Dermis blood vessel endothelial cell (primary cell): ENCODE data around the gene KRTAP5-7. TPM values are rescaled to one million over a fixed set of nuclear protein-coding genes. Genes with fewer than 3 reads are reported as not detected.
A peak's percentile ranks its signal among the peaks of the same experiment; 100 is the strongest.
"Not testable (repeated sequence)": the region's sequence is repeated elsewhere in the genome, so short reads cannot be mapped to it uniquely, and the experiment has no call there.

Experiments used
- DNase-seq: peaks from one replicate; pipeline ENCODE4 v3.0.0; 2010
- total RNA-seq: library from RNA; depleted of rRNA; stranded (reverse); fragments of >200 nt; gene quantifications from 2 replicates; pipeline ENCODE4 v1.2.3, GENCODE V29; 2014

KRTAP5-7 gene
- total RNA-seq, 1 donor from 2014 or later, result not detected

GRCh38 chr11:71535825-71536224 is 8.8 kb downstream of the KRTAP5-7 start:
- DNase-seq, result no peak

GRCh38 chr11:71537537-71537936 is 10.5 kb downstream of the KRTAP5-7 start:
- no peak for DNase-seq

- not testable (repeated sequence) for DNase-seq
These were observed 11.1 kb downstream of the KRTAP5-7 start, which contains the start of gene KRTAP5-8 for GRCh38 chr11:71537977-71538665. KRTAP5-8 (plus strand) TSS chr11:71538025; CDS start chr11:71538056, 31 bp downstream.

DNA sequence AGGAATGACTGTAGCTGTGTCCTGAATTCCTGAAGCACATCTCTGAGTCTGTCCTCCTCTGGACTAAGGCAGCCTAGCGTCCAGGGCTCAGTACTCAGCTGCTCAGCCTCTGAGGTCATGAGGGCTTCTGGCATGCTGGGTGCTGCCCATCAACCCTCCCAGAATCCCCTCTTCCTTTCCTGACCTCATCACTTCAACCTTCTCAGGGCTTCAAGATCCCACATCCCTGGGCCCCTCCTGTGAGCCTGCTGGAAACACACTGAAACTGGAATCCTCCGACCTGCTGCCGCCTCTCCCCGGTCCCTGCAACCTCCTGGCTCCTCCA is 11.6 kb downstream of the KRTAP5-7 start:
- DNase-seq, result no peak

DNA sequence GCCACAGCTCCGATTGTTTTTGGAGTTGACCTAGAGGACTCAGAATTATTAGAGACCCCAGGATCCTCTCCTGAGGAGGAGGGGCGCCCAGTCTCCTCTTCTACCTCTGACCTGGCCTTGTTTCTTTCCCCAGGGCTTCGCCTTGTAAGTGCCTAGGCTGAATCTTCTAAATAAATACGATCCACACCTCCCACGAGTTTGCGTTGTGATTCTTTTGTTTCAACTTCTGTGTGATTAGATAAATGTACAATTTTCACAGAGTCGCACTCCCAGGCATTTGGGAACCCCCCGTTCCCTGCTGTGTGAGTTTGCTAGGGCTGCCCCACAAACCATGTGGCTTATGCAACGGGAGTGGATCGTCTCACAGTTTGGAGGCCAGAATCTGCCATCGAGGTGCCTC is 11.9 kb downstream of the KRTAP5-7 start:
- DNase-seq, result no peak

- DNase-seq, result not testable (repeated sequence)
These were observed 12.9 kb downstream of the KRTAP5-7 start for GRCh38 chr11:71539971-71540370.

- DNase-seq, result not testable (repeated sequence)
These were observed 13.6 kb downstream of the KRTAP5-7 start for GRCh38 chr11:71540521-71541304.

- no peak for DNase-seq
These were observed 15.3 kb downstream of the KRTAP5-7 start for GRCh38 chr11:71542382-71542781.

DNA sequence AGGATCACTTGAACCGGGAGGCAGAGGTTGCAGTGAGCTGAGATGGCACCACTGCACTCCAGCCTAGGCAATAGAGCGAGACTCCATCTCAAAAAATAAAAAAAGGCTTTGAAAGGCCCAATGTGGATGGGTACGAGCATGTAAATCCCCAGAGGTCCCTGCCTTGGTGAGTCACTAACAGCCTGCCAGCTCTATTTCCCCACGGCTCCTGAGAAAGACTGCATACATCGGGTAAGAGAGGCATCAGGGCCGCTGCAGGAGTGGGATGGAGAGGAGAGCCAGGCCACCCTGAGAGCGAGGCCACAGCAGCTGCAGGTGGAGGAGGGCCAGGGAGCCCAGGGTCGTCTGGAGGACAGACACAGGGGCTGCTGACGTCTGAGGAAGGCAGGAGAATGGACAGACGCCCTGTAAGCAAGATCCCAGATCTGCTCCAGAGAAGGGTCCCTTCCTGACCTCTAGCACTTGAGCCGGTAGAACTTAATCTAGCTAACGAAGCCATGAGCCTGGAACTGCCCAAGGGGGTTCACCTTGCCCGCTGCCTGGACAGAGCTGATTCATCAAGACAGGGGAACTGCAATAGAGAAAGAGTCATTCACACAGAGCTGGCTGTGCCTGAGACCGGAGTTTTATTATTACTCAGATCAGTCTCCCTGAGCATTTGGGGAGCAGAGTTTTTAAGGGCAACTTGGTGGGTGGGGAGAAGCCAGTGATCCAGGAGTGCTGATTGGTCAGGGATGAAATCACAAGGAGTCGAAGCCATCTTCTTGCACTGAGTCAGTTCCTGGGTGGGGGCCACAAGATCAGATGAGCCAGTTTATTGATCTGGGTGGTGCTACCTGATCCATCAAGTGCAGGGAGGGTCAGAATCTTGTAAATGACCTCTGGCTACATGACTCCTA is 16.1 kb downstream of the KRTAP5-7 start:
- no peak for DNase-seq

DNA sequence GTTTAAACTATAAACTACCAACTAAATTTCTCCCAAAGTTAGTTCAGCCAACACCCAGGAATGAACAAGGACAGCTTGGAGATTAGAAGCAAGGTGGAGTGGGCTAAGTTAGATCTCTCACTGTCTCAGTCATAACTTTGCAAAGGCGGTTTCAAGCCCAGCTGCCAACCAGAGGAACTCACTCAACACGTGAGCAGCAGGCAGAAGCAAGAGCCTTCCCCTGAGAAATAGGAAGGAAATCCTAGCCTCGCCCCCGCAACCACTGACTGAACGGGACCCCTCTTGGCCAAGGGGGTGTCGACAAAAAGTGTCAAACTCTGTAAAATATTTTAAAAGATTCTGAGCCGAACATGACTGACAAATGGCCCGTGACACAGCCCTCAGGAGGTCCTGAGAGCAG is 16.8 kb downstream of the KRTAP5-7 start:
- DNase-seq, result no peak

DNA sequence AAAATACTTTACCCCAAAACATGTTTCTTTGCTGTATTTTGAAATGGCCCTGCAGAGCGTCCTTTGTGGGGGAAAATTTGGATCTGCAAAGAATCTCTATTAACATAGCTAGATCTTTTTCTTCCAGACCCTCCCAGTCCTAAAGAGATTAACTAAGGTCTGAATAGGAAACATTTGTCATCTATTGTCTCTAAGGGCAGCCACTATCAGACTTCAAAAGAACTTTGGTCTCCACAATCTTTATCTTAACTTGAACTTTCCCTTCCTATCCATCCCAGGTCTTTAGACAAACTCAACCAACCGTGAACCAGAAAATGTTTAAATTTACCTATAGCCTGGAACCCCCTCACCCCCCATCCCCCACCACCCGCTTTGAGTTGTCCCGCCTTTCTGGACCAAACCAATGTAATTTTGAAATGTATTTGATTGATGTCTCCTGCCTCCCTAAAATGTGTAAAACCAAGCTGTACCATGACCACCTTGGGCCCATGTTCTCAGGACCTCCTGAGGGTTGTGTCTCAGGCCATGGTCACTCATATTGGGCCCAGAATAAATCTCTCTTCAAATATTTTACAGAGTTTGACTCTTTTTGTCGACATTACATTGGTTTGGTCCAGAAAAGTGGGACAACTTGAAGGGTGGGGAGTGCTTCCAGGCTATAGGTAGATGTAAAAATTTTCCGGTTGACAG is 17.6 kb downstream of the KRTAP5-7 start:
- no peak for DNase-seq

GRCh38 chr11:71545405-71545966 is 18.4 kb downstream of the KRTAP5-7 start:
- no peak for DNase-seq

- no peak for DNase-seq
These were observed 21.1 kb downstream of the KRTAP5-7 start, which contains the start of gene KRTAP5-9 for GRCh38 chr11:71548120-71548519. KRTAP5-9 (plus strand) TSS chr11:71548420; CDS start chr11:71548658, 238 bp downstream.

GRCh38 chr11:71548716-71549151 is 21.7 kb downstream of the KRTAP5-7 start:
- DNase-seq, result no peak

- DNase-seq, result no peak
These were observed 24.6 kb downstream of the KRTAP5-7 start for GRCh38 chr11:71551711-71552110.

DNA sequence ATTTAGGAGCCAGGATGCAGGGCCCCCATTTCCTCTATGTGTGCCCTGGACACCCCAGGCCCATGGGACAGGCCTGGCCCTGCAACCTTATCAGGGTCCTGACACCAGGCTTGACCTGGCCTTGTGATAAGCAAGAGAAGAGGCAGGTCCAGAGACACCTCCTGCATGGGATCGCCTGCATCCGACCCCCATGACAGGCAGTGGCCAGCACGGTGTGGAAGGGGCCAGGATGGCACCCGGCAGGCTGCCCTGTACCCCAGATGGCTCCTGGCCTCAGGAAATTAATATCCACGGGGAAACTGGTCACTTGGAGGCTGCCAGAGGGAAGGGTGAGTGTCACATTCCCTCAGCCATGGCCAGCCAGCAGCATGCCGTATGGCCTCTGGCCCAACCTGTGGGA is 27.9 kb downstream of the KRTAP5-7 start:
- no peak for DNase-seq

GRCh38 chr11:71555508-71555907 is 28.4 kb downstream of the KRTAP5-7 start:
- DNase-seq, result no peak

- DNase-seq, result no peak
These were observed 29.0 kb downstream of the KRTAP5-7 start for GRCh38 chr11:71556018-71556417.

DNA sequence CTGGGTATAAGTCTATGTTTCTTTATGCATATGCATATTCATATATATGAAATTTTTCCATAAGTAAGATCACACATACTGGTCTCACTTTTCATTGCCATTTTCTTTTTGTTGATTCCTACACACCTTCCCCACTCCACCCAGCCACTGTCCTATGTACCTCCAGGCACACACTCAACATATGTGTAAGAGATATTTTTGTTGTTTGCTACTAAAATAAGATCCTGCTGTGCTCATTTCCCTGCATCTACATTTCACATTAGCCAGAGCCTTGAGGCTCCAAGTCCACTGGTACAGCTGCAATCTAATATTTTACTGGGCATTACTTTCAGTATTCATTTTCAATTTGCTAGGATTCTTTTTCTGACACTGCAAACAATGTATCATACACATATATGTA is 30.2 kb downstream of the KRTAP5-7 start:
- no peak for DNase-seq

DNA sequence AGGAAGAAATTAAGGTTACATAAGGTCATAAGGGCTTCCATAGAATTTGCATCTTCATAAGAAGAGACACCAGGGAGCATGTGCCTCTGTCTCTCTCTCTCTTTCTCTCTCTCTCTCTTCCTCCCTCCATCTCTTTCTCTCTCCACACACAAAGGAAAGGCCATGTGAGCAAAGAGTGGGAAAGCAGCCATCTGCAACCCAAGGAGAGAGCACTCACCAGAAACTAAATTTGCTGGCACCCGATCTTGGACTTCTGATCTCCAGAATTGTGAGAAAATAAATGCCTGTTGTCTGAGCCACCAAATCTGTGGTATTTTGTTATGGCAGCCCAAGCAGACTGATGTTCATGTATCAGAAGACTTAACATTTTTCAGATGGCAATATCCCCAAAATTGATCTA is 31.9 kb downstream of the KRTAP5-7 start:
- no peak for DNase-seq

GRCh38 chr11:71562120-71562519 is 35.1 kb downstream of the KRTAP5-7 start:
- no peak for DNase-seq

GRCh38 chr11:71563406-71563805 is 36.3 kb downstream of the KRTAP5-7 start:
- DNase-seq, result peak; percentile 81
